Right lobe of liver (tissue), 6 donors: ENCODE results near the gene CACNA1B. TPM values are rescaled to one million over a fixed set of nuclear protein-coding genes. Genes with fewer than 3 reads are reported as not detected.

Experiments
- ATAC-seq, 4 donors: fragments of 200-7000 bp; cut with Tn5 transposase; one replicate each; pipeline ENCODE4 v1.9.1; 2020; ENCODE audit warnings: mild to moderate bottlenecking in 4 of 4, moderate library complexity in 4 of 4
- DNase-seq, 3 donors: peaks; one replicate each; pipeline ENCODE4 v3.0.0-alpha.2; 2020
- H3K27ac ChIP-seq, 3 donors: fragments of 200-600 bp; one replicate each; pipeline ENCODE4 v1.8.0; 2022
- H3K27me3 ChIP-seq, 2 donors: fragments of 200-600 bp; one replicate each; pipeline ENCODE4 v1.8.0; 2022
- H3K36me3 ChIP-seq, 4 donors: fragments of 200-600 bp; sonication (generic) in 1 of 4; one replicate each; pipeline versions ENCODE4 v1.5.1 to v1.8.0; 2017 to 2022; ENCODE audit warnings: control low read depth in 1 of 4
- H3K4me1 ChIP-seq, 4 donors: fragments of 200-600 bp; sonication (generic) in 1 of 4; one replicate each; pipeline versions ENCODE4 v1.5.1 to v1.8.0; 2017 to 2022; ENCODE audit warnings: control low read depth in 1 of 4
- H3K4me3 ChIP-seq, 3 donors: fragments of 200-600 bp; one replicate each; pipeline ENCODE4 v1.8.0; 2022
- H3K9me3 ChIP-seq, 4 donors: fragments of 200-600 bp; sonication (generic) in 1 of 4; one replicate each; pipeline versions ENCODE4 v1.5.1 to v1.8.0; 2017 to 2022; ENCODE audit warnings: control low read depth in 1 of 4
- POLR2A ChIP-seq: fragments of 450-650 bp; IDR thresholded peaks from one replicate; pipeline ENCODE4 v1.6.1; 2017; ENCODE audit warnings: antibody characterized with exemption, mild to moderate bottlenecking
- WGBS: methylation state at CpG from one replicate; pipeline ENCODE4 v1.1.6; 2018; ENCODE audit warnings: low coverage, low lambda C conversion rate; ENCODE audit not compliant: insufficient coverage; ENCODE audit errors: missing lambda C conversion rate; 5-methylcytosine and 5-hydroxymethylcytosine counted together
- intact Hi-C, 2 donors: fragments of 100-400 bp; cut with DNase I; formaldehyde crosslinking; loops; one replicate each; pipeline versions ENCODE4 v1.11.2 to v1.14.1; 2022
- total RNA-seq, 6 experiments: library from RNA; depleted of rRNA in 2 of 6; stranded (reverse); fragments of >200 nt in 2 of 6; fragmentation: NEBNext Ultra II Directional in 3 of 6; extraction: Animal tissue kit (Norgen Biotek cat#: 25700) in 3 of 6; gene quantifications; one replicate each; pipeline versions ENCODE4 v1.1.0 to v1.2.4, GENCODE V29; 2016 to 2023
- TF ChIP-seq, protein P1 (sequence below), 4 donors: fragments of 200-600 bp in 3 of 4; fragments of 450-650 bp in 1 of 4; IDR thresholded peaks; one replicate each; pipeline versions ENCODE4 v1.5.1 to v1.8.0; 2016 to 2022; ENCODE audit warnings: antibody characterized with exemption in 4 of 4, mild to moderate bottlenecking in 2 of 4
- donor health status: DM: no; HTN: yes; CAD: no.
- donor health status: DM: no; HTN: no; CAD: no.
- donor health status: DM: no; HTN: no; CAD: no.
- donor health status: DM: no; HTN: yes; CAD: no.
- donor health status: DM: no; HTN: yes; CAD: no.

CACNA1B gene
- total RNA-seq, 6 experiments from 2014 or later, result not detected

DNA sequence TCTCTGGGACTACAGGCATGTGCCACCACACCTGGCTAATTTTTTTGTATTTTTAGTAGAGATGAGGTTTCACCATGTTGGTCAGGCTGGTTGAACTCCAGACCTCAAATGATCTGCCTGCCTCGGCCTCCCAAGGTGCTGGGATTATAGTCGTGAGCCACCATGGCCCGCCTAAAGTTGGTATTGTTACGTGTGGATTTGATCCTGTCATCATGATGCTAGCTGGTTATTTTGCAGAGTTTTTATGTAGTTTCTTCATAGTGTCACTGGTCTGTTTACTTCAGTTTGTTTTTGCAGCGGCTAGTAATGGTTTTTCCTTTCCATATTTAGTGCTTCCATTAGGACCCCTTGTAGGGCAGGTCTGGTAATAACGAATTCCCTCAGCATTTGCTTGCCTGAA lies 85.9 kb downstream of the CACNA1B start:
- no peaks in the 10 kb centered on the region for H3K4me1 ChIP-seq
- no peaks in the 10 kb centered on the region for H3K36me3 ChIP-seq
- no peaks in the 10 kb centered on the region for H3K9me3 ChIP-seq
- WGBS, result 58% methylated on average over 6 of the region's 6 CpGs
- intact Hi-C loops, result no loop called here
- no peaks in the 10 kb centered on the region for H3K27me3 ChIP-seq
- no peak overlapping the region for H3K4me3 ChIP-seq
- TF ChIP-seq POLR2A, result no peak
- TF ChIP-seq, protein P1, sequence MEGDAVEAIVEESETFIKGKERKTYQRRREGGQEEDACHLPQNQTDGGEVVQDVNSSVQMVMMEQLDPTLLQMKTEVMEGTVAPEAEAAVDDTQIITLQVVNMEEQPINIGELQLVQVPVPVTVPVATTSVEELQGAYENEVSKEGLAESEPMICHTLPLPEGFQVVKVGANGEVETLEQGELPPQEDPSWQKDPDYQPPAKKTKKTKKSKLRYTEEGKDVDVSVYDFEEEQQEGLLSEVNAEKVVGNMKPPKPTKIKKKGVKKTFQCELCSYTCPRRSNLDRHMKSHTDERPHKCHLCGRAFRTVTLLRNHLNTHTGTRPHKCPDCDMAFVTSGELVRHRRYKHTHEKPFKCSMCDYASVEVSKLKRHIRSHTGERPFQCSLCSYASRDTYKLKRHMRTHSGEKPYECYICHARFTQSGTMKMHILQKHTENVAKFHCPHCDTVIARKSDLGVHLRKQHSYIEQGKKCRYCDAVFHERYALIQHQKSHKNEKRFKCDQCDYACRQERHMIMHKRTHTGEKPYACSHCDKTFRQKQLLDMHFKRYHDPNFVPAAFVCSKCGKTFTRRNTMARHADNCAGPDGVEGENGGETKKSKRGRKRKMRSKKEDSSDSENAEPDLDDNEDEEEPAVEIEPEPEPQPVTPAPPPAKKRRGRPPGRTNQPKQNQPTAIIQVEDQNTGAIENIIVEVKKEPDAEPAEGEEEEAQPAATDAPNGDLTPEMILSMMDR (IDR thresholded peaks at IDR 0.05), result no peak
- DNase-seq (no peak), ATAC-seq (no peak)
- H3K27ac ChIP-seq, result no peak overlapping the region

DNA sequence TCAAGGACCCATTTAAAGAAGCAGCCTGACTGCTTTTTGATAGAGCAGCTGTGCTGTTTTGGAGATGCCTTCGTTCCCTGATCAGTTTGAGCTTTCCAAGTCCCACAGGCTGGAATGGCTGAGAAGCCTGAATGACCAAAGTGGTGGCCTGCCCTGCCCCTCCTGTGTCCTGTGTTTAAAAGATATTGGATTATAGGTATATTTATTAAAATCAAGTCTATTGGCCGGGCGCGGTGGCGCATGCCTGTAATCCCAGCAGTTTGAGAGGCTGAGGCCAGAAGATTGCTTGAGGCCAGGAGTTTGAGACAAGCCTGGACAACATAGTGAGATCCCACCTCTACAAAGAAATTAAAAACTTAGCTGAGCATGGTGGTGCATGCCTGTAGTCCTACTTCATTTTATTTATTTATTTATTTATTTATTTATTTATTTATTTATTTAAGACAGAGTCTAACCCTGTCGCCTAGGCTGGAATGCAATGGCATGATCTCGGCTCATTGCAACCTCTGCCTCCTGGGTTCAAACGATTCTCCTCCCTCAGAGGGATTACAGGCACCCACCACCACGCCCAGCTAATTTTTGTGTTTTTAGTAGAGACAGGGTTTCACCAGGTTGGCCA lies 87.7 kb downstream of the CACNA1B start:
- no peaks in the 10 kb centered on the region for H3K4me1 ChIP-seq
- no peak overlapping the region for H3K4me3 ChIP-seq
- DNase-seq (no peak), ATAC-seq (no peak)
- H3K27me3 ChIP-seq, result no peaks in the 10 kb centered on the region
- H3K9me3 ChIP-seq, result no peaks in the 10 kb centered on the region
- whole genome bisulfite sequencing, result 87% methylated on average over 6 of the region's 9 CpGs
- no peak overlapping the region for H3K27ac ChIP-seq
- H3K36me3 ChIP-seq, result no peaks in the 10 kb centered on the region
- TF ChIP-seq, protein P1 (IDR thresholded peaks at IDR 0.05), result no peak
- TF ChIP-seq POLR2A, result no peak
- intact Hi-C loops, result no loop called here

DNA sequence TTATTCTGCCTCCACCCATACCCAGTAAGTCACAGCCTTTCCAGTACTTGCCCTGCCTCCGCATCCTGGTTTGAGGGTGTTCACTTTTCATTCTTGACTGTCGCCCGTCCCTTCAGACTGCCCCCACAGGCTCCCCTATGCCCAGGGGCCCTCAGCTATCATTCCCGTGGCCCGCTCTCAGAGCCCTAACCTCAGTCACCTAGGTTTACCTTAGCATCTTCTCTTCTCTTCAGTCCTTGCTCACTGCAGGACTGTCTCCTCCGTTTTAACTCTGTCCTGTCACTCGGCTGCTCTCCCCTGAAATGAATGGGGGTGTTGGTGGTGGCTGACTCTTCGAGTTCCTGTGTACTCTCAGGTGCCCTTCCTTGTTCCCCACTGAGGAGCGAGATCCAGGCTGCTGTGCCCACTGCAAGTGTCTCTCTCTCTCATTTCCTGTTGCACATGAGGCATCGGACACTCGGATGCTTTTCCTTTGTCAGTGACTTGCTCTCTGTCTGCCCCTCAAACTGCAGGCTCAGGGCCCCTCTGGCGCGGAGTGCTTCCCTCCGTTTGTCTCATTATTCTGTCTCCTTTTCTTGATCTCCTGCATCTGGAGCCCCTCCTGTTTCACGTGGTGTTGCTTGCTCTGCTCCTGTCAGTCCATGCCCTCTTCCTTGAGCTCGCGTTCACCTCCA lies 89.8 kb downstream of the CACNA1B start:
- DNase-seq (no peak), ATAC-seq (no peak)
- no peak overlapping the region for H3K27ac ChIP-seq
- H3K4me3 ChIP-seq, result no peak overlapping the region
- TF ChIP-seq, protein P1 (IDR thresholded peaks at IDR 0.05), result no peak
- no peak for TF ChIP-seq POLR2A
- no peaks in the 10 kb centered on the region for H3K36me3 ChIP-seq
- H3K27me3 ChIP-seq, result no peaks in the 10 kb centered on the region
- intact Hi-C loops, result no loop called here
- WGBS, result 73% methylated on average over 16 of the region's 17 CpGs
- no peaks in the 10 kb centered on the region for H3K4me1 ChIP-seq
- H3K9me3 ChIP-seq, result no peaks in the 10 kb centered on the region

DNA sequence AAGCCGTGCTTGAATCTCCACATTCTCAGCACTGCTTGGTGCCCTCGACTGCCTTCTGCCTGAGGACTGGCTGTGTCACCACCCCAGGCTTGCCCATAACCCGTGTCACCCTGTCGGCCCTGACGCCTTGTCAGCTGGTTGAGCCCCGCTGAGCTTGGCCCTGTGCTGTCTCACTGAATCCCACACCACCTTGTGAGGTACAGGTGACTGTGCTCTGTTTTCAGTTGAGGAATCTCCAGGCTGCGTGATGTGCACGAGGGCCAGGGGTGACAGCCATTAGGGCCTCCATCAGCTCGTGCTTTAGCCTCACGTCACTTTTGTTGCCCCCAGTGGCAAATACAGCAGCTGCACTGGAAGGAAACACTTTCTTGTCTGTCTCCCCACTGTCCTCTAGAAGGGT lies 90.7 kb downstream of the CACNA1B start:
- no peaks in the 10 kb centered on the region for H3K27me3 ChIP-seq
- no peak overlapping the region for H3K27ac ChIP-seq
- TF ChIP-seq, protein P1 (IDR thresholded peaks at IDR 0.05), result no peak
- H3K9me3 ChIP-seq, result no peaks in the 10 kb centered on the region
- DNase-seq (peak in 1 of 3 donors; percentile 27), ATAC-seq (no peak)
- WGBS, result 81% methylated on average over 3 of the region's 10 CpGs
- no peak overlapping the region for H3K4me3 ChIP-seq
- H3K4me1 ChIP-seq, result no peaks in the 10 kb centered on the region
- H3K36me3 ChIP-seq, result no peaks in the 10 kb centered on the region
- intact Hi-C loops, result no loop called here
